GM12801 (cell line): Measurements from ENCODE around the gene CEP128.

Source experiments
- TF ChIP-seq, protein P1 (sequence below): IDR thresholded peaks from one replicate; pipeline ENCODE4 v1.5.1; 2011; ENCODE audit warnings: control low read depth; ENCODE audit not compliant: insufficient read length; ENCODE audit errors: extremely low read depth

Gene CEP128

DNA sequence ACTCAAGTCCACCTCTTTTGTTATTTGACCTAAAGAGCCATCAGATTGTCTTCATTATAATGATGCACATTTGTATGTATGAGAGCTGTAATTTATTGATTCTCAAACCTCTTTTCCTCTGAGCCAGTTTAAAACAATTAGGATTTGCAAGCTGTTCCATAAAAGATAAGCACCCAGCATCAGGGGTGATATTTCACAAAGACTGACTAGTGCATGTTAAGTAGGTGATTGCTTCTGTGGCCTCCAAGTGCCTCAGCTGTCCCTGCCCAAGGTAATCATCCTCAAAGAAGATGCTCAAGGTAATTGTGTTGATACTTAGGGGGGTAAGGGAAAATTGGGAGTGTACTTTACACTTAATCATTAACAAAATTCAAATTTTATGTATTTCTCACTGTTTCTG, 18.2 kb downstream of the CEP128 start:
- TF ChIP-seq, protein P1, sequence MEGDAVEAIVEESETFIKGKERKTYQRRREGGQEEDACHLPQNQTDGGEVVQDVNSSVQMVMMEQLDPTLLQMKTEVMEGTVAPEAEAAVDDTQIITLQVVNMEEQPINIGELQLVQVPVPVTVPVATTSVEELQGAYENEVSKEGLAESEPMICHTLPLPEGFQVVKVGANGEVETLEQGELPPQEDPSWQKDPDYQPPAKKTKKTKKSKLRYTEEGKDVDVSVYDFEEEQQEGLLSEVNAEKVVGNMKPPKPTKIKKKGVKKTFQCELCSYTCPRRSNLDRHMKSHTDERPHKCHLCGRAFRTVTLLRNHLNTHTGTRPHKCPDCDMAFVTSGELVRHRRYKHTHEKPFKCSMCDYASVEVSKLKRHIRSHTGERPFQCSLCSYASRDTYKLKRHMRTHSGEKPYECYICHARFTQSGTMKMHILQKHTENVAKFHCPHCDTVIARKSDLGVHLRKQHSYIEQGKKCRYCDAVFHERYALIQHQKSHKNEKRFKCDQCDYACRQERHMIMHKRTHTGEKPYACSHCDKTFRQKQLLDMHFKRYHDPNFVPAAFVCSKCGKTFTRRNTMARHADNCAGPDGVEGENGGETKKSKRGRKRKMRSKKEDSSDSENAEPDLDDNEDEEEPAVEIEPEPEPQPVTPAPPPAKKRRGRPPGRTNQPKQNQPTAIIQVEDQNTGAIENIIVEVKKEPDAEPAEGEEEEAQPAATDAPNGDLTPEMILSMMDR, result no peak

DNA sequence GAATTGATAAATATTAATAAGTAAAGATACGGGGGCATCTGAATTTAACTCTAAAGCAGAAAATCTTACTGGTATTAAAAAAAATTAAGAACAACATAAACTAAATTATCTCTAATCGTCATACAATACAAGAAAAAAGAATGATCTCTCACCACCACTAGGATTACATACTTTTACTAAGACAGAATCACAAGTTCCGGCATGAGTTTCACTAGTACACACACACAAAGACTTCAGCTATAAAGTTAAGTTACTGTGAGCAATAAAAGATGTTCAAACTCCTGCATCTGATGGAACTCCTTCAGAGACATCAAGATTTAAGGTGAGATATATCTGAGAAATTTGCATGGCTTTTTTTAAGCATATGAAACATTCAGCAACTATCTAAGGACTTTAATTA, 21.9 kb downstream of the CEP128 start:
- TF ChIP-seq, protein P1, result no peak

DNA sequence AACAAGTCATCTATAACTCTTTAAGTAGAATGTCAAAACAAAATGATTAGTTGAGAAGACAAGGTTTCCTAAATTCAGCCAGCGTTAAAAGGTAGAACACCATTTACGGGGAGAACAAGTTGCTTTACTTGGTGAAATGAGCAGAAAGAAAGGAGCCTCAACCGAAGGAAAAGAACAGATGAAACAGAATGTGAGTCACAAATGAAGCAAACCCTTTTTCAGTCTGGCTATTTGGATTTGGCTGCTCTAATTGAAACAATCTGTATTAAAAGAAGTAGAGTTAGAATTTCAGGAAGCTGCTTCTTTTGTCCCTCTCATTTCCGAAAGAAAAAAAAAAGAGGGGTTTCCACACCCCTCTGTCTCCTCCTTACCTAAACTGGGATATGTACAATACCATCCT, 34.6 kb downstream of the CEP128 start:
- TF ChIP-seq, protein P1, result no peak

DNA sequence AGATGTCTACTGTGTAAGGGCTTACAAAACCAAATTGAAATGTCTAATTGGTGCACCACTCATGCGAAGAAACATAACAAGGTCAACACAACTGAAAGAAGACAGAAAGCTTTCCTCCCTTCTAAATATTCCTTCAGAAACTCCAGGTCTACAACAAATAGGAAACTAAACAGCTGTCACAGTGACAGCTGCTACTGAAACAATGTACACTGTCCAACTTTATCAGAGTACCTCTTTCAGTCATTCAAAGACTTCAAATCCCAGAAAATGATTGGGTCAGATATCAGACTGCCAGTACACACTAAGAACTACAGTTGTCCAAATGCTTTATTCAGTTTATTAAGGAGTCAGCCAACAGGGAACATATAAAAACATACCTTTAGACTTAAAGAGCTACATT, 35.2 kb downstream of the CEP128 start:
- TF ChIP-seq, protein P1, result no peak

DNA sequence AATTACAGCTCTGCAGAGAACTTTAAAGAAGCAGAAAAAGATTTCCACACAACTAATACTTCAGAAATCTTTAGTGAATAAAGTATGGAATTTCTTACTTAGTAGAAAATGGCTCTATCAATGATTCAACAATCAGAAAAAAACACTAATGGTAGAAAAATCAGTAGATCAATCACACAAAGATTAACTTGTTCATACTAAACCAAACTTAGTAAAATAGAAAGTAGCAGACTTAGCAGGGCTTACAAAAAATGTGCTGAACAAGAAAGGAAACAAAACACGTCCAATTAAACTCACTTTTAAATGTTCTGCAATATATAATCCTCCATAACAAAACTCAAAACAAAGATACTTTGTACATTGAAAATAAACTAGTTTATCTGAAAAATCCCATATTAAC, 38.9 kb downstream of the CEP128 start:
- TF ChIP-seq, protein P1, result no peak

DNA sequence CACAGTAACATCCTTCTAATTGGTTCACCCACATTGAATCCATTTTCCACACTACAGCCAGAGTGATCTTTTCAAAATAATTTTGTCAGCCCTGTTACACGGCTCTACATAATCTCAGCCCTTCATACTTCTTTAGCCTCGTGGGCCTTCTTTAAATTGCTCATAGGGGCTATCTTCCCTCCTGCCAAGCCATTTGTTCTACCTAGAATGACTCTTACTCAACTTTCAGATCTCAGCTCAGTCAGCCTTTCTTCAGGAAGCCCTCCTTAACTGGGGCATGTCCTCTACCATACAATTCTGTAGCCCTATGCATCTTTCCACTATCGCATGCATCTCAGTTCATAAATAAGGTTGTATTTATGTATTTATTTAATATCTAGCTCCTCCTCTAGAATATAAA, 39.7 kb downstream of the CEP128 start:
- TF ChIP-seq, protein P1, result no peak

DNA sequence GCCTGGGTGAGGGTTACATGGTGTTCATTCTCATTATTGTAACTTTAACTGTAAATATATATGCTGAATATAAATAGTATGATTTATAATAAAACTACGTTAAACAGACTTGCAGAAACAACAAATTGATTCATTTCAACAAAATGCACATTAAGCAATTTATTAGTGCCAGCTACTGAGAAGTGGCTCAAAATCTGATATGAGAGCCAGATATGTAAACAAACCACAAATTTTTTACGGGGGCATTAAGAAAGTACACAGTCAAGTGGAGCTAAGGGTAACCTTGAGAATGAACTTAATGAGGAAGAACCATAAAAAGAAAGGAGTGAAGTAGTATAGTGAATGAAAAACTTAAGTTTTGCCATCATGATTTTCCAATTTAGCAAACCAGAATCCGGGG, 40.3 kb downstream of the CEP128 start:
- TF ChIP-seq, protein P1, result no peak

DNA sequence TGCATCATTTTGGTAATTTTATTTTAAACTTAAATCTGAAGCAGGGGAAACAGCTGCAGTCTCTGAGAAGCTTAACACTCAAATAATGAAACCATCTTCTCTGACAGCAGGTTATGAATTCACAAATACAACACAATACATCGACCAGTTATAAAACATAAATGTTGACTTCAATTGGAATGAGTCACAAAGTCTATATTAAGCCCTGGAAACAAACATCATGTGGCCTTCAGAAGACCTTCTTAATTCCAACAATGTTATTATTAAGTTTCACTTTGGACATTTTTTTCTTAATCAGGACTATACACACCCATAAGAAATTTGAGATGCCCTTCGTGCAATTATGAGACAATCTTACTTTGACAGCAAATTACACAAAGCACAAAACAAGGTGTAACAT, 68.9 kb downstream of the CEP128 start:
- TF ChIP-seq, protein P1, result no peak
